HCT116 (cell line): ENCODE data around the gene SLC38A8. TPM values are rescaled to one million over a fixed set of nuclear protein-coding genes. Genes with fewer than 3 reads are reported as not detected.

ENCODE experiments used
- ATAC-seq: fragments of 200-7000 bp; cut with Tn5 transposase; 2 replicates; pipeline ENCODE4 v1.9.1; 2020; ENCODE audit warnings: mild to moderate bottlenecking, moderate library complexity
- BruUV-seq: library from RNA; stranded (reverse); fragments of 400-500 nt; replicated peaks from 2 replicates; lab custom pipeline; 2021; lab: Mats Ljungman, UMichigan
- CTCF ChIA-PET: fragments of 300-600 bp; sonication (Branson Sonifier 250); formaldehyde crosslinking; loops from one replicate; lab custom pipeline; 2021; ENCODE audit warnings: antibody characterized with exemption; lab: Charles Lee
- POLR2A ChIA-PET: fragments of 300-600, 350-600 bp; sonication (Branson Sonifier 250); formaldehyde crosslinking; loops from one replicate; lab custom pipeline; 2021; ENCODE audit warnings: antibody characterized with exemption; lab: Charles Lee
- RAD21 ChIA-PET, 2 experiments: fragments of 300-600 bp; sonication (Branson Sonifier 250); formaldehyde crosslinking; loops; one replicate each; lab custom pipeline; 2023; ENCODE audit warnings: low total read pairs in 2 of 2; ENCODE audit not compliant: uncharacterized antibody in 2 of 2, unreplicated experiment in 2 of 2, low non-redundant PET in 1 of 2; lab: Charles Lee
- DNase-seq: peaks from one replicate; pipeline ENCODE4 v3.0.0-alpha.2; 2010; ENCODE audit warnings: low read depth, low spot score
- H2AFZ ChIP-seq: fragments of 200-600 bp; shearing (Covaris generic), sonication (generic); 2 replicates; pipeline ENCODE4 v1.6.1; 2017; ENCODE audit warnings: low read depth, mixed run types, mixed read lengths, antibody characterized with exemption, low read length; ENCODE audit not compliant: poor library complexity, severe bottlenecking
- H3K27ac ChIP-seq: 2 replicates; pipeline ENCODE4 v1.5.1; 2012; ENCODE audit warnings: low read depth, low read length
- H3K27me3 ChIP-seq: fragments of 200-600 bp; sonication (generic); 2 replicates; pipeline ENCODE4 v1.6.1; 2016; ENCODE audit warnings: mixed run types, low read length, mixed read lengths; ENCODE audit not compliant: insufficient read depth
- H3K36me3 ChIP-seq, 2 experiments: fragments of 200-500 bp in 1 of 2; fragments of 200-600 bp in 1 of 2; sonication (Bioruptor generic) in 1 of 2; sonication (generic) in 1 of 2; 2 replicates each; pipeline versions ENCODE4 v1.5.1 to v1.6.1; 2014 to 2016; ENCODE audit warnings: low read length in 2 of 2, inconsistent platforms in 1 of 2, mixed read lengths in 1 of 2, mixed run types in 1 of 2; ENCODE audit not compliant: insufficient read depth in 2 of 2, control insufficient read depth in 1 of 2
- H3K4me1 ChIP-seq, 2 experiments: fragments of 200-600 bp in 1 of 2; sonication (generic) in 1 of 2; 2 replicates each; pipeline versions ENCODE4 v1.5.1 to v1.6.1; 2012 to 2017; ENCODE audit warnings: low read length in 2 of 2, inconsistent platforms in 1 of 2, mild to moderate bottlenecking in 1 of 2, mixed read lengths in 1 of 2, mixed run types in 1 of 2, moderate library complexity in 1 of 2; ENCODE audit not compliant: insufficient read depth in 2 of 2, control insufficient read depth in 1 of 2
- H3K4me2 ChIP-seq: fragments of 200-600 bp; sonication (generic); 2 replicates; pipeline ENCODE4 v1.6.1; 2017; ENCODE audit warnings: mixed run types, low read length, mixed read lengths
- H3K4me3 ChIP-seq, 2 experiments: fragments of 200-600 bp in 1 of 2; sonication (generic) in 1 of 2; replicated peaks in 1 of 2; 2 replicates each; pipeline ENCODE4 v1.5.1; 2011 to 2016; ENCODE audit warnings: low read length in 2 of 2, control low read depth in 1 of 2, low read depth in 1 of 2, mild to moderate bottlenecking in 1 of 2, mixed read lengths in 1 of 2, mixed run types in 1 of 2
- H3K79me2 ChIP-seq: fragments of 200-600 bp; sonication (generic); 2 replicates; pipeline ENCODE4 v1.6.1; 2017; ENCODE audit warnings: mild to moderate bottlenecking, mixed run types, low read length, moderate library complexity, mixed read lengths; ENCODE audit not compliant: insufficient read depth
- H3K9ac ChIP-seq: fragments of 200-600 bp; sonication (generic); 2 replicates; pipeline ENCODE4 v1.6.1; 2016; ENCODE audit warnings: low read length, mixed read lengths
- H3K9me2 ChIP-seq: fragments of 200-600 bp; sonication (generic), shearing (Covaris generic); 2 replicates; pipeline ENCODE4 v1.6.1; 2017; ENCODE audit warnings: mixed run types, mild to moderate bottlenecking, moderate library complexity; ENCODE audit not compliant: insufficient read depth
- H3K9me3 ChIP-seq, 2 experiments: fragments of 200-500 bp in 1 of 2; fragments of 200-600 bp in 1 of 2; sonication (Bioruptor generic) in 1 of 2; sonication (generic) in 1 of 2; 2 replicates each; pipeline ENCODE4 v1.6.1; 2014 to 2017; ENCODE audit warnings: low read length in 2 of 2, mixed read lengths in 2 of 2, inconsistent platforms in 1 of 2, low read depth in 1 of 2, mild to moderate bottlenecking in 1 of 2, mixed run types in 1 of 2, moderate library complexity in 1 of 2; ENCODE audit not compliant: control insufficient read depth in 1 of 2, insufficient read depth in 1 of 2
- H4K20me1 ChIP-seq: fragments of 200-600 bp; sonication (generic), shearing (Covaris generic); 2 replicates; pipeline ENCODE4 v1.6.1; 2017; ENCODE audit warnings: mixed run types, mild to moderate bottlenecking, moderate library complexity; ENCODE audit not compliant: insufficient read depth
- CBX3 ChIP-seq: IDR thresholded peaks from 2 replicates; pipeline ENCODE4 v1.6.1; 2012; ENCODE audit warnings: low read depth
- CTCF ChIP-seq, 3 experiments: fragments of 200-600 bp in 1 of 3; sonication (generic) in 1 of 3; IDR thresholded peaks in 2 of 3; conservative IDR thresholded peaks in 1 of 3; 2 replicates each; pipeline ENCODE4 v1.5.1; 2012 to 2017; ENCODE audit warnings: low read depth in 2 of 3, low read length in 2 of 3, antibody characterized with exemption in 1 of 3, borderline replicate concordance in 1 of 3, control low read depth in 1 of 3, mild to moderate bottlenecking in 1 of 3, mixed read lengths in 1 of 3, mixed run types in 1 of 3, moderate library complexity in 1 of 3; ENCODE audit not compliant: insufficient read depth in 1 of 3
- EGR1 ChIP-seq: IDR thresholded peaks from 2 replicates; pipeline ENCODE4 v1.6.1; 2012; ENCODE audit warnings: low read depth
- ELF1 ChIP-seq: IDR thresholded peaks from 2 replicates; pipeline ENCODE4 v1.6.1; 2012; ENCODE audit warnings: low read depth, borderline replicate concordance
- EZH2 ChIP-seq: fragments of 200-600 bp; sonication (generic); IDR thresholded peaks from 2 replicates; pipeline ENCODE4 v1.6.1; 2017; ENCODE audit warnings: antibody characterized with exemption, mixed run types
- FOSL1 ChIP-seq: IDR thresholded peaks from 2 replicates; pipeline ENCODE4 v1.6.1; 2012; ENCODE audit warnings: low read depth
- POLR2A ChIP-seq: IDR thresholded peaks from 2 replicates; pipeline ENCODE4 v1.7.0; 2011; ENCODE audit warnings: borderline replicate concordance; ENCODE audit not compliant: insufficient read depth, insufficient read length; ENCODE audit errors: extremely low read depth
- POLR2AphosphoS5 ChIP-seq: IDR thresholded peaks from 2 replicates; pipeline ENCODE4 v1.6.1; 2011; ENCODE audit warnings: mild to moderate bottlenecking, low read depth, low read length, moderate library complexity
- REST ChIP-seq: IDR thresholded peaks from 2 replicates; pipeline ENCODE4 v1.6.1; 2012; ENCODE audit warnings: low read depth
- SIN3A ChIP-seq: IDR thresholded peaks from 2 replicates; pipeline ENCODE4 v1.6.1; 2012; ENCODE audit warnings: low read depth
- SP1 ChIP-seq: IDR thresholded peaks from 2 replicates; pipeline ENCODE4 v1.6.1; 2012; ENCODE audit warnings: low read depth
- SRF ChIP-seq: IDR thresholded peaks from 2 replicates; pipeline ENCODE4 v1.6.1; 2012; ENCODE audit warnings: low read depth
- YY1 ChIP-seq: IDR thresholded peaks from 2 replicates; pipeline ENCODE4 v1.6.1; 2011; ENCODE audit warnings: low read length, low read depth, moderate library complexity, mild to moderate bottlenecking; ENCODE audit not compliant: insufficient replicate concordance; ENCODE audit errors: extremely low read depth
- ZNF274 ChIP-seq: fragments of 200-500 bp; sonication (Bioruptor generic); IDR thresholded peaks from 2 replicates; pipeline ENCODE4 v1.6.1; 2014; ENCODE audit warnings: mild to moderate bottlenecking, low read depth, low read length, inconsistent platforms
- intact Hi-C: fragments of 100-400 bp; cut with micrococcal nuclease; formaldehyde crosslinking; loops from 2 replicates; pipeline ENCODE4 v1.10.0; 2022
- total RNA-seq: library from RNA; stranded (reverse); gene quantifications from one replicate; pipeline ENCODE4 v1.2.1, GENCODE V29; 2021; ENCODE audit not compliant: unreplicated experiment
- TF ChIP-seq, protein P1 (sequence below): IDR thresholded peaks from 2 replicates; pipeline ENCODE4 v1.6.1; 2012

Gene SLC38A8
- total RNA-seq, 1 experiment from 2014 or later, result not detected

GRCh38 chr16:84052071-84052622, 9.6 kb upstream of the SLC38A8 start:
- no TSS peak for BruUV-seq
- RAD21 ChIA-PET, result no interaction called here
- Histone ChIP-seq H3K4me2 (no peak overlapping the region), H3K79me2 (no peaks in the 10 kb centered on the region), H3K4me3 (no peak overlapping the region), H3K9me3 (no peaks in the 10 kb centered on the region), H2AFZ (no peak overlapping the region), H3K9ac (no peak overlapping the region), H4K20me1 (no peaks in the 10 kb centered on the region), H3K4me1 (no peaks in the 10 kb centered on the region), H3K27me3 (no peaks in the 10 kb centered on the region), H3K36me3 (peaks cover 17 to 21% of the 10 kb centered on the region in 2 experiments; a peak in 3 of 4 replicates), H3K9me2 (no peaks in the 10 kb centered on the region), H3K27ac (no peak overlapping the region)
- DNase-seq (no peak), ATAC-seq (no peak)
- CTCF ChIA-PET, result no interaction called here
- intact Hi-C loops, result no loop called here
- POLR2A ChIA-PET, result no interaction called here
- TF ChIP-seq ELF1 (no peak), POLR2A (no peak), REST (no peak), SP1 (no peak), CTCF (IDR thresholded peaks at IDR 0.05 in 2 of 3, conservative IDR thresholded peaks at IDR 0.05 in 1 of 3; ENCODE audit: borderline replicate concordance in 1 of 3, insufficient read depth in 1 of 3, low read depth in 2 of 3, low read length in 2 of 3) (no peak), SIN3A (no peak), SRF (no peak), EZH2 (no peak), YY1 (no peak), ZNF274 (no peak), CBX3 (no peak), POLR2AphosphoS5 (no peak), EGR1 (no peak), FOSL1 (no peak)
- TF ChIP-seq, protein P1, sequence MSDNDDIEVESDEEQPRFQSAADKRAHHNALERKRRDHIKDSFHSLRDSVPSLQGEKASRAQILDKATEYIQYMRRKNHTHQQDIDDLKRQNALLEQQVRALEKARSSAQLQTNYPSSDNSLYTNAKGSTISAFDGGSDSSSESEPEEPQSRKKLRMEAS, result no peak
